ENCODE results near the gene DENND4B.
"Not testable (repeated sequence)": the region's sequence is repeated elsewhere in the genome, so short reads cannot be mapped to it uniquely, and the experiment has no call there.

The DENND4B gene

GRCh38 chr1:153946622-153947241, at the start of gene DENND4B:
TSS of gene DENND4B (minus strand) at chr1:153946718. CDS start at chr1:153944374, 2,344 bp downstream.
- DNase-seq (ENCODE audit: low read depth in 2 of 2) = peak in 1 of 2 donors; percentile 51

- DNase-seq (ENCODE audit: low read depth in 2 of 2) = no peak
Observed at GRCh38 chr1:153995640-153996039, 49.1 kb upstream of the DENND4B start.

GRCh38 chr1:153995202-153995601, 48.7 kb upstream of the DENND4B start:
- no peak for DNase-seq (ENCODE audit: low read depth in 2 of 2)

GRCh38 chr1:153991806-153992205, 45.3 kb upstream of the DENND4B start:
- no peak for DNase-seq (ENCODE audit: low read depth in 2 of 2)

GRCh38 chr1:153991151-153991630, 44.7 kb upstream of the DENND4B start:
- DNase-seq (ENCODE audit: low read depth in 2 of 2) = no peak

GRCh38 chr1:153990468-153991150, 44.1 kb upstream of the DENND4B start, which contains the start of gene RPS27:
TSS of gene RPS27 (plus strand) at chr1:153990762. CDS start at chr1:153990797, 35 bp downstream.
- DNase-seq (ENCODE audit: low read depth in 2 of 2) = peak; percentile 67 to 71

- no peak for DNase-seq (ENCODE audit: low read depth in 2 of 2)
Observed at GRCh38 chr1:153987621-153988020, 41.1 kb upstream of the DENND4B start.

GRCh38 chr1:153985941-153986761, 39.6 kb upstream of the DENND4B start, which contains the start of gene RAB13:
TSS of gene RAB13 (minus strand) at chr1:153986339. CDS start at chr1:153986236, 103 bp downstream.
- DNase-seq (ENCODE audit: low read depth in 2 of 2) = no peak

- DNase-seq (ENCODE audit: low read depth in 2 of 2) = no peak
Observed at GRCh38 chr1:153985341-153985912, 38.9 kb upstream of the DENND4B start.

- DNase-seq (ENCODE audit: low read depth in 2 of 2) = no peak
Observed at GRCh38 chr1:153984123-153984894, 37.8 kb upstream of the DENND4B start.

GRCh38 chr1:153981735-153982134, 35.2 kb upstream of the DENND4B start:
- not testable (repeated sequence) for DNase-seq (ENCODE audit: low read depth in 2 of 2)

- DNase-seq (ENCODE audit: low read depth in 2 of 2) = not testable (repeated sequence)
Observed at GRCh38 chr1:153979091-153979490, 32.6 kb upstream of the DENND4B start.

GRCh38 chr1:153978274-153978909, 31.9 kb upstream of the DENND4B start:
- DNase-seq (ENCODE audit: low read depth in 2 of 2) = no peak

- DNase-seq (ENCODE audit: low read depth in 2 of 2) = peak; percentile 59 to 73
Observed at GRCh38 chr1:153977250-153978240, 31.0 kb upstream of the DENND4B start, which contains the start of gene JTB. TSS of gene JTB (minus strand) at chr1:153977674. CDS start at chr1:153977252, 422 bp downstream.

- no peak for DNase-seq (ENCODE audit: low read depth in 2 of 2)
Observed at GRCh38 chr1:153976819-153977249, 30.3 kb upstream of the DENND4B start.

GRCh38 chr1:153973525-153973924, 27.0 kb upstream of the DENND4B start:
- DNase-seq (ENCODE audit: low read depth in 2 of 2) = no peak

- DNase-seq (ENCODE audit: low read depth in 2 of 2) = no peak
Observed at GRCh38 chr1:153973071-153973470, 26.6 kb upstream of the DENND4B start.

- DNase-seq (ENCODE audit: low read depth in 2 of 2) = no peak
Observed at GRCh38 chr1:153970346-153970745, 23.8 kb upstream of the DENND4B start.

GRCh38 chr1:153968972-153969371, 22.5 kb upstream of the DENND4B start:
- DNase-seq (ENCODE audit: low read depth in 2 of 2) = no peak
